Neural progenitor cell (in vitro differentiated cells): Measurements from ENCODE around the gene TACR1.

Experiments used
- CTCF ChIP-seq: fragments of 200-600 bp; sonication (generic); IDR thresholded peaks from 2 replicates; pipeline ENCODE4 v1.5.1; 2017; ENCODE audit warnings: antibody characterized with exemption, mild to moderate bottlenecking
- EZH2 ChIP-seq: fragments of 200-600 bp; sonication (generic); IDR thresholded peaks from 2 replicates; pipeline ENCODE4 v1.6.1; 2017; ENCODE audit warnings: antibody characterized with exemption, mild to moderate bottlenecking, moderate library complexity

GRCh38 chr2:75170889-75171288 lies 28.4 kb downstream of the TACR1 start:
- TF ChIP-seq CTCF (no peak), EZH2 (no peak)
